ENCODE measurements around the gene FOLH1.
"Not testable (repeated sequence)": the region's sequence is repeated elsewhere in the genome, so short reads cannot be mapped to it uniquely, and the experiment has no call there.

The FOLH1 gene

GRCh38 chr11:49169579-49169978 lies 38.8 kb downstream of the FOLH1 start:
- FAIRE-seq = peak; percentile 94
- not testable (repeated sequence) for DNase-seq (ENCODE audit: insufficient read length, low spot score)

DNA sequence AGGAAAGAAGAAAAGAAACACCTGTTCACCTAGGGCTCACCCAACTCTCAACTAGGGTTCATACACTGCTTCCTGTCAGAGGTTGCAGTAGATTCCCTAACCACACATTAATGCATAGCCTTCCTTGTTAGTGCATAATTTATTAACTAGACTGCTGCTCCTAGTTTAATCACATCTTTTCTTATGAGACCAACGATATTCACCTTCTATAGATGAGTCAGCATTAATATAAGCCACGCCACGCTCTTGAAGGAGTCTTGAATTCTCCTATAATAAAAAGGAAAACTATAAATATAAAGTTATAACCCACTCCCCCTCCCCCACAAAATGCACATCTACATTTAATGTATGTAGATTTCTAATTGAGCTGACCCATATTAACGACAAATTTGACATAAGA lies 39.4 kb downstream of the FOLH1 start:
- not testable (repeated sequence) for FAIRE-seq; DNase-seq (ENCODE audit: insufficient read length, low spot score)

More at GRCh38 chr11:49169579-49169978, 38.8 kb downstream of the FOLH1 start:
- TF ChIP-seq, protein P1, sequence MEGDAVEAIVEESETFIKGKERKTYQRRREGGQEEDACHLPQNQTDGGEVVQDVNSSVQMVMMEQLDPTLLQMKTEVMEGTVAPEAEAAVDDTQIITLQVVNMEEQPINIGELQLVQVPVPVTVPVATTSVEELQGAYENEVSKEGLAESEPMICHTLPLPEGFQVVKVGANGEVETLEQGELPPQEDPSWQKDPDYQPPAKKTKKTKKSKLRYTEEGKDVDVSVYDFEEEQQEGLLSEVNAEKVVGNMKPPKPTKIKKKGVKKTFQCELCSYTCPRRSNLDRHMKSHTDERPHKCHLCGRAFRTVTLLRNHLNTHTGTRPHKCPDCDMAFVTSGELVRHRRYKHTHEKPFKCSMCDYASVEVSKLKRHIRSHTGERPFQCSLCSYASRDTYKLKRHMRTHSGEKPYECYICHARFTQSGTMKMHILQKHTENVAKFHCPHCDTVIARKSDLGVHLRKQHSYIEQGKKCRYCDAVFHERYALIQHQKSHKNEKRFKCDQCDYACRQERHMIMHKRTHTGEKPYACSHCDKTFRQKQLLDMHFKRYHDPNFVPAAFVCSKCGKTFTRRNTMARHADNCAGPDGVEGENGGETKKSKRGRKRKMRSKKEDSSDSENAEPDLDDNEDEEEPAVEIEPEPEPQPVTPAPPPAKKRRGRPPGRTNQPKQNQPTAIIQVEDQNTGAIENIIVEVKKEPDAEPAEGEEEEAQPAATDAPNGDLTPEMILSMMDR (IDR thresholded peaks at IDR 0.05; ENCODE audit: insufficient read depth, missing control alignments) = peak; percentile 49

DNA sequence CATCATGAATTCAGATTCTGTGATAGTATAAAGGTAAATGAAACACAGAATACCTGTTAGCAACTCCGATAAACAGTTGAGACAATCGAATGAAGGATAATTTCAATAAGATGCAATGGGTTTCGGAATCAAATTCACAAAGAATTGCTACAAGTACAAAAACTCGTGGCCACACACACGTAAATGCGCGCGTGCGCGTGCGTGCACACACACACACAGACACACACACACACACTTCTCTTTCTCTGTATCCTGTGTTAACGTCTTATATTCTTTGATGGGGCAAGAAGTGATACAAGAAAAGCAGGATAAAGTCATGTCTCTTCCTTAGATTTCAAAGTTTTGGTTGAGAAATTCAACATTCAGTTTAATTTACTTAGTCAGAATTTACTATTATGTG lies 57.2 kb downstream of the FOLH1 start:
- DNase-seq (ENCODE audit: insufficient read length, low spot score) (no peak), FAIRE-seq (no peak)
- TF ChIP-seq, protein P1 (IDR thresholded peaks at IDR 0.05; ENCODE audit: insufficient read depth, missing control alignments) = no peak

DNA sequence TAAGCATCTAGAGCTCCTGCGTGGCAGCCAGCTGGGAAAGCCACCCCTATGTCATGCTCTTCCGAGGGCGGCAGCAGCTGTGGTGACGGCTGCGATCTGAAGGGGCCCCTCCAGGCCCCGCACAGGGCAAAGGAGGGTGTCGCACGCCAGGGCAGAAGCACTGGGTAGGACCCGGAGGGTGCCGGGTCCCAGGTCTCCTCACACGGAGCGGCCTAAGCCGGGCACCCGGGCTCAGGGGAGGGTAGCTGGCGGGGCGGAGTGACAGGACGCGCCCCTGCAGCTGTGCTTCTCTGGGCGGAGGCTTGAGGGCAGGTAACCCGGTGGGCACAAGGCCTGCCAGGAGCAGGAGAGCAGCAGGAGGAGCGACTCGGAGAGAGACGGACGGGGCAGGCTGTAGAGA lies 106.0 kb downstream of the FOLH1 start:
- DNase-seq (ENCODE audit: insufficient read length, low spot score); FAIRE-seq: not testable (repeated sequence)

Measured in D721Med (cell line).